Stimulated activated memory B cell treated with anti-CD40 and anti-IgM and Interleukin-4, amounts not matched to agents 10 μg/mL and 1 μg/mL and 100 μg/mL, for 72 hours (primary cell): ENCODE measurements around the gene SH2D4B.
A peak's percentile ranks its signal among the peaks of the same experiment; 100 is the strongest.

Source experiments
- ATAC-seq: fragments of 150-1000 bp; cut with Tn5 transposase; 2 replicates; pipeline ENCODE4 v1.10.0; 2021
- H3K27ac Mint-ChIP-seq: one replicate; pipeline ENCODE4 v1.8.0; 2022; ENCODE audit warnings: mild to moderate bottlenecking, mixed read lengths
- H3K27me3 Mint-ChIP-seq: one replicate; pipeline ENCODE4 v1.8.0; 2022; ENCODE audit warnings: mixed read lengths
- H3K36me3 Mint-ChIP-seq: one replicate; pipeline ENCODE4 v1.8.0; 2022; ENCODE audit warnings: mixed read lengths
- H3K4me1 Mint-ChIP-seq: one replicate; pipeline ENCODE4 v1.8.0; 2022; ENCODE audit warnings: mixed read lengths
- H3K4me3 Mint-ChIP-seq: one replicate; pipeline ENCODE4 v1.8.0; 2022; ENCODE audit warnings: mild to moderate bottlenecking, moderate library complexity, mixed read lengths
- H3K9me3 Mint-ChIP-seq: one replicate; pipeline ENCODE4 v1.8.0; 2022; ENCODE audit warnings: mixed read lengths

SH2D4B gene

GRCh38 chr10:80646366-80646765, 108.7 kb downstream of the SH2D4B start:
- Mint-ChIP-seq H3K27me3 (peaks cover 25% of the 10 kb centered on the region), H3K27ac (no peak overlapping the region), H3K4me1 (no peaks in the 10 kb centered on the region), H3K4me3 (no peak overlapping the region), H3K36me3 (no peaks in the 10 kb centered on the region), H3K9me3 (no peaks in the 10 kb centered on the region)
- no peak for ATAC-seq

- Mint-ChIP-seq H3K4me3 (no peak overlapping the region), H3K27me3 (peaks cover 25% of the 10 kb centered on the region), H3K9me3 (no peaks in the 10 kb centered on the region), H3K27ac (no peak overlapping the region), H3K36me3 (no peaks in the 10 kb centered on the region), H3K4me1 (no peaks in the 10 kb centered on the region)
- no peak for ATAC-seq
Observed at GRCh38 chr10:80647173-80647833, 109.6 kb downstream of the SH2D4B start.

GRCh38 chr10:80648106-80648505, 110.4 kb downstream of the SH2D4B start:
- Mint-ChIP-seq H3K36me3 (no peaks in the 10 kb centered on the region), H3K4me3 (no peak overlapping the region), H3K27me3 (peaks cover 24% of the 10 kb centered on the region), H3K27ac (no peak overlapping the region), H3K4me1 (no peaks in the 10 kb centered on the region), H3K9me3 (no peaks in the 10 kb centered on the region)
- no peak for ATAC-seq

- H3K9me3 Mint-ChIP-seq = peaks cover 8% of the 10 kb centered on the region
- H3K4me1 Mint-ChIP-seq = no peaks in the 10 kb centered on the region
- peaks cover 16% of the 10 kb centered on the region for H3K27me3 Mint-ChIP-seq
- no peak overlapping the region for H3K4me3 Mint-ChIP-seq
- no peaks in the 10 kb centered on the region for H3K36me3 Mint-ChIP-seq
- H3K27ac Mint-ChIP-seq = no peak overlapping the region
- ATAC-seq = no peak
Observed at GRCh38 chr10:80649183-80649582, 111.5 kb downstream of the SH2D4B start.

GRCh38 chr10:80655898-80656297, 118.2 kb downstream of the SH2D4B start:
- ATAC-seq = no peak
- no peaks in the 10 kb centered on the region for H3K36me3 Mint-ChIP-seq
- no peak overlapping the region for H3K4me3 Mint-ChIP-seq
- H3K27me3 Mint-ChIP-seq = no peaks in the 10 kb centered on the region
- no peaks in the 10 kb centered on the region for H3K4me1 Mint-ChIP-seq
- H3K9me3 Mint-ChIP-seq = peaks cover 8% of the 10 kb centered on the region
- no peak overlapping the region for H3K27ac Mint-ChIP-seq

- no peaks in the 10 kb centered on the region for H3K36me3 Mint-ChIP-seq
- H3K4me3 Mint-ChIP-seq = no peak overlapping the region
- peaks cover 6% of the 10 kb centered on the region for H3K4me1 Mint-ChIP-seq
- peaks cover 9% of the 10 kb centered on the region for H3K27me3 Mint-ChIP-seq
- ATAC-seq = no peak
- no peak overlapping the region for H3K27ac Mint-ChIP-seq
- peaks cover 8% of the 10 kb centered on the region for H3K9me3 Mint-ChIP-seq
Observed at GRCh38 chr10:80658068-80658467, 120.4 kb downstream of the SH2D4B start.

GRCh38 chr10:80659289-80659688, 121.6 kb downstream of the SH2D4B start:
- peaks cover 13% of the 10 kb centered on the region for H3K27me3 Mint-ChIP-seq
- H3K27ac Mint-ChIP-seq = no peak overlapping the region
- H3K9me3 Mint-ChIP-seq = no peaks in the 10 kb centered on the region
- H3K36me3 Mint-ChIP-seq = no peaks in the 10 kb centered on the region
- H3K4me1 Mint-ChIP-seq = peaks cover 6% of the 10 kb centered on the region
- no peak overlapping the region for H3K4me3 Mint-ChIP-seq
- ATAC-seq = no peak

GRCh38 chr10:80660266-80660665, 122.6 kb downstream of the SH2D4B start:
- ATAC-seq = no peak
- Mint-ChIP-seq H3K4me3 (no peak overlapping the region), H3K27me3 (peaks cover 20% of the 10 kb centered on the region), H3K9me3 (no peaks in the 10 kb centered on the region), H3K27ac (no peak overlapping the region), H3K36me3 (no peaks in the 10 kb centered on the region), H3K4me1 (peaks cover 6% of the 10 kb centered on the region)

GRCh38 chr10:80660736-80661135, 123.0 kb downstream of the SH2D4B start:
- H3K4me3 Mint-ChIP-seq = no peak overlapping the region
- ATAC-seq = no peak
- H3K27ac Mint-ChIP-seq = no peak overlapping the region
- H3K36me3 Mint-ChIP-seq = no peaks in the 10 kb centered on the region
- no peaks in the 10 kb centered on the region for H3K9me3 Mint-ChIP-seq
- H3K27me3 Mint-ChIP-seq = peaks cover 25% of the 10 kb centered on the region
- peaks cover 6% of the 10 kb centered on the region for H3K4me1 Mint-ChIP-seq

- peaks cover 27% of the 10 kb centered on the region for H3K27me3 Mint-ChIP-seq
- H3K27ac Mint-ChIP-seq = no peak overlapping the region
- H3K9me3 Mint-ChIP-seq = no peaks in the 10 kb centered on the region
- no peak overlapping the region for H3K4me3 Mint-ChIP-seq
- ATAC-seq = no peak
- peaks cover 6% of the 10 kb centered on the region for H3K4me1 Mint-ChIP-seq
- no peaks in the 10 kb centered on the region for H3K36me3 Mint-ChIP-seq
Observed at GRCh38 chr10:80661526-80661925, 123.8 kb downstream of the SH2D4B start.

- no peaks in the 10 kb centered on the region for H3K9me3 Mint-ChIP-seq
- no peaks in the 10 kb centered on the region for H3K36me3 Mint-ChIP-seq
- peak; percentile 69 for ATAC-seq
- H3K27ac Mint-ChIP-seq = no peak overlapping the region
- H3K4me1 Mint-ChIP-seq = peaks cover 6% of the 10 kb centered on the region
- peak overlapping the region; percentile 41 for H3K4me3 Mint-ChIP-seq
- H3K27me3 Mint-ChIP-seq = peaks cover 27% of the 10 kb centered on the region
Observed at GRCh38 chr10:80662429-80663261, 124.9 kb downstream of the SH2D4B start.

GRCh38 chr10:80664071-80664680, 126.5 kb downstream of the SH2D4B start:
- H3K36me3 Mint-ChIP-seq = no peaks in the 10 kb centered on the region
- no peak for ATAC-seq
- H3K9me3 Mint-ChIP-seq = peaks cover 5% of the 10 kb centered on the region
- H3K4me3 Mint-ChIP-seq = no peak overlapping the region
- H3K4me1 Mint-ChIP-seq = peaks cover 6% of the 10 kb centered on the region
- H3K27me3 Mint-ChIP-seq = peaks cover 27% of the 10 kb centered on the region
- H3K27ac Mint-ChIP-seq = no peak overlapping the region

- Mint-ChIP-seq H3K4me1 (no peaks in the 10 kb centered on the region), H3K27ac (no peak overlapping the region), H3K27me3 (peaks cover 11% of the 10 kb centered on the region), H3K36me3 (no peaks in the 10 kb centered on the region), H3K4me3 (no peak overlapping the region), H3K9me3 (peaks cover 5% of the 10 kb centered on the region)
- no peak for ATAC-seq
Observed at GRCh38 chr10:80669485-80669884, 131.8 kb downstream of the SH2D4B start.

GRCh38 chr10:80670774-80671173, 133.1 kb downstream of the SH2D4B start:
- Mint-ChIP-seq H3K4me1 (no peaks in the 10 kb centered on the region), H3K27ac (no peak overlapping the region), H3K36me3 (no peaks in the 10 kb centered on the region), H3K27me3 (peaks cover 2% of the 10 kb centered on the region), H3K9me3 (peaks cover 5% of the 10 kb centered on the region), H3K4me3 (no peak overlapping the region)
- ATAC-seq = no peak

GRCh38 chr10:80671847-80672246, 134.1 kb downstream of the SH2D4B start:
- H3K27me3 Mint-ChIP-seq = no peaks in the 10 kb centered on the region
- no peak overlapping the region for H3K27ac Mint-ChIP-seq
- H3K36me3 Mint-ChIP-seq = no peaks in the 10 kb centered on the region
- no peak for ATAC-seq
- H3K4me1 Mint-ChIP-seq = no peaks in the 10 kb centered on the region
- no peak overlapping the region for H3K4me3 Mint-ChIP-seq
- peaks cover 5% of the 10 kb centered on the region for H3K9me3 Mint-ChIP-seq

- ATAC-seq = no peak
- H3K4me3 Mint-ChIP-seq = no peak overlapping the region
- H3K4me1 Mint-ChIP-seq = no peaks in the 10 kb centered on the region
- no peaks in the 10 kb centered on the region for H3K36me3 Mint-ChIP-seq
- peaks cover 5% of the 10 kb centered on the region for H3K9me3 Mint-ChIP-seq
- H3K27ac Mint-ChIP-seq = no peak overlapping the region
- H3K27me3 Mint-ChIP-seq = no peaks in the 10 kb centered on the region
Observed at GRCh38 chr10:80672613-80673012, 134.9 kb downstream of the SH2D4B start.
